ENCODE results near the gene PTPRB. TPM values are rescaled to one million over a fixed set of nuclear protein-coding genes. Genes with fewer than 3 reads are reported as not detected.

The PTPRB gene
- total RNA-seq, 2 donors from 2014 or later = 0.22 TPM; not detected in 1

DNA sequence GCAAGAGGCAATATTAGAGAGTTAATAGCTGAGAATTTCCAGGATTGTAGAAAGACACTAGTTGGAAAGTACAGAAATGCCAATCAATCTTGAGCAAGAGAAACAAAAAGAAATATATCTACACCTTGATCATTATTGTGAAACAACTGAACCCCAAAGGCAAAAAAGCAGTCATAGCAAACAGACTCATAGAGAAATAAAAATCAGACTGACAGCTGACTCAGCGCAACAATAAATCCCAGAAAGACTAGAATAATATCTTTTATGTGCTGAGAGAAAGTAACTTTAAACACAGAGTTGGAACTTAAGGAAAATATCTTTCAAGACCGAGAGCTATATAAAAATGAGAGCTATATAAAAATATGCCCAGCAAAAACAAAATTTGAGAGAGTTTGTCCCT lies 52.9 kb downstream of the PTPRB start:
- no peak overlapping the region for H3K27ac Mint-ChIP-seq

DNA sequence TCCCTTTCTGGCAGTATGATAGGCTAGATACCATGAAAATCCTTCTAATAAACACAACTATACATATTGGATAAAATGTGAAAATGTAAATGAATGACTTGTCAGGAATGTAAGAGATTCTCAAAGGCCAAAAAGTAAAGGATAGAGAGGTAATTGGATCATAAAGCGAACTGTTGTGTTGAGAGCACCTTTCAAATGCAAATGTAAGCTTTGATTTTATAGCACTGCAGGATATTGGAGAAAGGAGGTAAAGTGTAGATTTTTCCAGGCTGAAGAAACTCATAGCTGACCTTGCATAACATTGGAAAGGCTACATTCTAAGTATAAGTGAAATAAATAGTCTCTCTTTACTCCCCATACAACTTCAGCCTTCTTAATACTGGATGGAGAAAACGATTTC lies 54.0 kb downstream of the PTPRB start:
- Mint-ChIP-seq H3K4me3 (no peak overlapping the region), H3K27ac (no peak overlapping the region), H3K4me1 (no peaks in the 10 kb centered on the region), H3K36me3 (ENCODE audit: low read depth) (no peaks in the 10 kb centered on the region), H3K27me3 (ENCODE audit: insufficient read depth) (no peaks in the 10 kb centered on the region), H3K9me3 (peaks cover 27% of the 10 kb centered on the region)
- 94 to 100% methylated on average over 1 to 2 of the region's 2 CpGs for WGBS, 2 experiments (ENCODE audit: insufficient coverage in 1 of 2, insufficient read length in 1 of 2)
- H3K36me3 ChIP-seq (ENCODE audit: control insufficient read depth, insufficient read depth, low read length) = no peaks in the 10 kb centered on the region
- no peak overlapping the region for H3K27ac ChIP-seq (ENCODE audit: low read depth, low read length)
- no peak overlapping the region for H3K9ac ChIP-seq (ENCODE audit: extremely low read depth, low read length, poor library complexity, severe bottlenecking)
- peaks cover 18% of the 10 kb centered on the region for H3K9me3 ChIP-seq (ENCODE audit: control insufficient read depth, low read length)
- TF ChIP-seq, protein P1, sequence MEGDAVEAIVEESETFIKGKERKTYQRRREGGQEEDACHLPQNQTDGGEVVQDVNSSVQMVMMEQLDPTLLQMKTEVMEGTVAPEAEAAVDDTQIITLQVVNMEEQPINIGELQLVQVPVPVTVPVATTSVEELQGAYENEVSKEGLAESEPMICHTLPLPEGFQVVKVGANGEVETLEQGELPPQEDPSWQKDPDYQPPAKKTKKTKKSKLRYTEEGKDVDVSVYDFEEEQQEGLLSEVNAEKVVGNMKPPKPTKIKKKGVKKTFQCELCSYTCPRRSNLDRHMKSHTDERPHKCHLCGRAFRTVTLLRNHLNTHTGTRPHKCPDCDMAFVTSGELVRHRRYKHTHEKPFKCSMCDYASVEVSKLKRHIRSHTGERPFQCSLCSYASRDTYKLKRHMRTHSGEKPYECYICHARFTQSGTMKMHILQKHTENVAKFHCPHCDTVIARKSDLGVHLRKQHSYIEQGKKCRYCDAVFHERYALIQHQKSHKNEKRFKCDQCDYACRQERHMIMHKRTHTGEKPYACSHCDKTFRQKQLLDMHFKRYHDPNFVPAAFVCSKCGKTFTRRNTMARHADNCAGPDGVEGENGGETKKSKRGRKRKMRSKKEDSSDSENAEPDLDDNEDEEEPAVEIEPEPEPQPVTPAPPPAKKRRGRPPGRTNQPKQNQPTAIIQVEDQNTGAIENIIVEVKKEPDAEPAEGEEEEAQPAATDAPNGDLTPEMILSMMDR (conservative IDR thresholded peaks at IDR 0.05) = no peak
- DNase-seq = no peak
- no peak overlapping the region for H3K4me3 ChIP-seq (ENCODE audit: low read length)
- H3K27me3 ChIP-seq (ENCODE audit: control insufficient read depth, insufficient read depth, low read length, poor library complexity, severe bottlenecking) = no peaks in the 10 kb centered on the region
- no peaks in the 10 kb centered on the region for H3K4me1 ChIP-seq (ENCODE audit: control insufficient read depth, insufficient read depth, low read length)

More for the DNA sequence above, 52.9 kb downstream of the PTPRB start:
- Mint-ChIP-seq H3K9me3 (peaks cover 27% of the 10 kb centered on the region), H3K4me1 (no peaks in the 10 kb centered on the region), H3K4me3 (no peak overlapping the region), H3K36me3 (ENCODE audit: low read depth) (no peaks in the 10 kb centered on the region), H3K27me3 (ENCODE audit: insufficient read depth) (no peaks in the 10 kb centered on the region)
- H3K36me3 ChIP-seq (ENCODE audit: control insufficient read depth, insufficient read depth, low read length) = no peaks in the 10 kb centered on the region
- TF ChIP-seq, protein P1 (conservative IDR thresholded peaks at IDR 0.05) = no peak
- no peaks in the 10 kb centered on the region for H3K4me1 ChIP-seq (ENCODE audit: control insufficient read depth, insufficient read depth, low read length)
- WGBS, 2 experiments (ENCODE audit: insufficient coverage in 1 of 2, insufficient read length in 1 of 2) = 94% methylated on average over 2 of the region's 2 CpGs; no CpG with 5 or more reads in 1 of the 2 experiments
- no peak overlapping the region for H3K9ac ChIP-seq (ENCODE audit: extremely low read depth, low read length, poor library complexity, severe bottlenecking)
- no peak for DNase-seq
- H3K27me3 ChIP-seq (ENCODE audit: control insufficient read depth, insufficient read depth, low read length, poor library complexity, severe bottlenecking) = no peaks in the 10 kb centered on the region
- peaks cover 18% of the 10 kb centered on the region for H3K9me3 ChIP-seq (ENCODE audit: control insufficient read depth, low read length)
- H3K4me3 ChIP-seq (ENCODE audit: low read length) = no peak overlapping the region
- no peak overlapping the region for H3K27ac ChIP-seq (ENCODE audit: low read depth, low read length)

DNA sequence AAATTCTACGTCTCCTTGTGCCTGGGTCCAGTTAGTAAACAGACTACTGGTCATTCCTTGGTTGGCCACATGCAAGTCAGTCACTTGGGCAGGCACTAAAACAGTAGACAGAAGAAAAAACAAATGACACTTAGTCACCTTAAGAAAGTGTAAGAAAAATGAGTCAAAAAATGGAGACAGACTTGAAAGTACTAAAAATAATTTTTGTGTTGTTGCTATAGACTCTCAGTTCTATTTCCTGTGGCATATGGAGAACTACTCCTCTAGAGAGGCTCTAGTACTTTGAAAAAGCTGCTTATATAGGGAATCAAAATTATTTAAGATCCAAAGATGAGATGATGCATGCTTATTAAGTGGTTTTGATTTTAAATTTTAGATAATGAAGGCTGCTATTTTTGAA lies 56.0 kb downstream of the PTPRB start:
- H3K27ac Mint-ChIP-seq = no peak overlapping the region
- TF ChIP-seq, protein P1 (conservative IDR thresholded peaks at IDR 0.05) = no peak
- WGBS, 2 experiments (ENCODE audit: insufficient coverage in 1 of 2, insufficient read length in 1 of 2) = 93 to 100% methylated on average over 1 of the region's 1 CpG

More for the DNA sequence above, 56.0 kb downstream of the PTPRB start:
- Mint-ChIP-seq H3K27me3 (ENCODE audit: insufficient read depth) (no peaks in the 10 kb centered on the region), H3K4me1 (no peaks in the 10 kb centered on the region), H3K36me3 (ENCODE audit: low read depth) (no peaks in the 10 kb centered on the region), H3K9me3 (peaks cover 21% of the 10 kb centered on the region), H3K4me3 (no peak overlapping the region)
- peaks cover 17% of the 10 kb centered on the region for H3K9me3 ChIP-seq (ENCODE audit: control insufficient read depth, low read length)
- H3K4me1 ChIP-seq (ENCODE audit: control insufficient read depth, insufficient read depth, low read length) = no peaks in the 10 kb centered on the region
- H3K9ac ChIP-seq (ENCODE audit: extremely low read depth, low read length, poor library complexity, severe bottlenecking) = no peak overlapping the region
- no peak overlapping the region for H3K27ac ChIP-seq (ENCODE audit: low read depth, low read length)
- H3K27me3 ChIP-seq (ENCODE audit: control insufficient read depth, insufficient read depth, low read length, poor library complexity, severe bottlenecking) = no peaks in the 10 kb centered on the region
- H3K36me3 ChIP-seq (ENCODE audit: control insufficient read depth, insufficient read depth, low read length) = no peaks in the 10 kb centered on the region
- no peak for DNase-seq
- H3K4me3 ChIP-seq (ENCODE audit: low read length) = no peak overlapping the region
